ENCODE results near the gene TFDP2.

The TFDP2 gene

DNA sequence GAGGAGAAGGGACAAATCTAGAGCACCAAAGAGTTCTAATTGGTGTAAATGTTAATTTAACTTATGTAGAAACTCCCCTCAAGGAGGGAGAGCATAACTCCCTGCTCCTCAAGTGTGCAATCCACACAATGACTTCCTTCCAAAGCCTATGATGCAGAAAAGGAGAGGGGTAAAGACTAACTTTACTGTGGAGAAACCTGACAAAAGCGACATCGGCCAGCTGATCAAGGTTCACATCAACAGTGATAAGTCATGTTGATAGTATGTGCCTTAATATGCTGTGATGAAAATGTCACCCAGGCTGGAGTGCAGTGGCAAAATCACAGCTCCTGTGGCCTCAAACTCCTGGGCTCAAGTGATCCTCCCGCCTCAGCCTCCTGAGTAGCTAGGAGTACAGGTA, 76.5 kb downstream of the TFDP2 start:
- DNase-seq (ENCODE audit: low read depth, low spot score) = no peak

- no peak for DNase-seq (ENCODE audit: low read depth, low spot score)
These were observed 83.4 kb downstream of the TFDP2 start for GRCh38 chr3:142065932-142066331.

DNA sequence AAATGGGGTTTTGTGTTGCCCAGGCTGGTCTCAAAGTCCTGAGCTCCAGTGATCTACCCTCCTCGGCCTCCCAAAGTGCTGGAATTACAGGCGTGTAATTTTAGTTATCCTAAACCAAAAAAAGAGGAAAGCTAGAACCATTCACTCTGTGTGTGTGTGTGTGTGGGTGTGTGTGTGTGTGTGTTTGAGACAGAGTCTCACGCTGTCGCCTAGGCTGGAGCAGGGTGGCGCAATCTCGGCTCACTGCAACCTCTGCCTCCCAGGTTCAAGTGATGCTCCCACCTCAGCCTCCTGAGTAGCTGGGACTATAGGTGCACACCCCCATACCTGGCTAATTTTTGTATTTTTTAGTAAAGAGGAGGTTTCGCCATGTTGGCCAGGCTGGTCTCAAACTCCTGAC, 84.0 kb downstream of the TFDP2 start:
- no peak for DNase-seq (ENCODE audit: low read depth, low spot score)

DNA sequence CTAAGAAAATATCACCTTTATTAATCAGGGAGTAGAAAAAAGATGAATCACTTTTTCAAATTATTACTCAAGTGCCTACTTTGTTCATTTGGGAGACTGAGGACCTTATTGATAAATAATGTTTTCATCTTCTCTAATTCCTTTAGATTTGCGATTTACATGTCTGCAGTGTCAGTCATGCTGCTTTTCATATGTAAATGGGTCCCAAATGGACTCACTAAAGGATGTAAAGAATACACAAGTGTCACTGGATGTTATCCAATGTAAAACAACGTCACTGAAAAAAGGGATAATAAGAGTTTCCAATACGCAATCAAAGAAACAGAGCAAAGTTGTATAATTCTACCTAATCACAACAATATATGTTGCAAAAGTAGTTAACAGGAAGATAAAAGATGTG, 84.9 kb downstream of the TFDP2 start:
- no peak for DNase-seq (ENCODE audit: low read depth, low spot score)

DNA sequence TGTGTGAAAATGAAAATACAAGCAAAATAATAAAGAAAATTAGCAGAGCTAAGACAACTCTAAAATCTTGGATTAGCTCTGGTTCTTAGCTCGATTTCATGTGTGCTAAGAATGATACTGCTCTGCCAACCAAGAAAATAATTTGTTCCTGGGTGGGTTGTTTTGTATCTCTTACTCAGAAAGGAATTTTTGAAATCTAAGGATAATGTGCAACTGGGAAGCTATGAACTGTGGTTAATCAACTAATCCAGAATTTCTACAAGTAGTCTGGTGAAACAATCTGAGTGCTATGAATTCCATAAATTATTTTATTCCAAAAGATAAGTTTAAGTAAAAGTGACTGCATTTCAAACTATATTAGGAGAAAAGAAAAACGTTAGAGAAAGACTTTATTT, 92.0 kb downstream of the TFDP2 start:
- DNase-seq (ENCODE audit: low read depth, low spot score) = no peak

DNA sequence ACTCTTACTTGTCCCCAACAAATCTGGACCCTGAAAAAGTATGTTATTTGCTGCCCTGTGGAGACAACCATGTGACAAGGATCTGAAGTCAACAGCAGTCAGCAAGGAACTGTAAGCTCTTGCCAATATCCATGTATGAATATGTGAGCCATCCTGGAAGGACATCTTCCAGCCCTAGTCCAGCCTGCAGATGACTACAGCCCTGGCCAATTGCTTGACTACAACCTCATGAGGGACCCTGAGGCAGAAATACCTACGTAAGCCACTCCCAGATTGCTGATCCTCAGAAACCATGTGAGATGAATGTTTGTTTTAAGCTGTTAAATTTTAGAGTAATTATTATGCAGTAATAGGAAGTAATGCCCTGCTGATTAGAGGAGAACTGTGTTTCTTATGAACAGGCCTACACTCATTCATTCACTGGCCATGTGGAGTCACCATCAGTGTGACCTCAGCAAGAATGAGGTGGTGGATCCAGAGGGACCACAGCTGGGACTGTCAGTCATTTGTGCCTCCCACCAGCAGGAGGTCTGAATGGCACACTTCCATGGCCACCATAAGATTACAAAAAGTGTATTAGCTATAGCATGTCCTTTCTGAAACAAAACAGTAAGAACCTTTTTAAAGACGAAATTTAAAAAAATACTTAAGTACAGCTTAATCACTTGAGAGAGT, 92.6 kb downstream of the TFDP2 start:
- no peak for DNase-seq (ENCODE audit: low read depth, low spot score)

- DNase-seq (ENCODE audit: low read depth, low spot score) = no peak
These were observed 95.5 kb downstream of the TFDP2 start for GRCh38 chr3:142053835-142054234.

GRCh38 chr3:142053244-142053643, 96.1 kb downstream of the TFDP2 start:
- DNase-seq (ENCODE audit: low read depth, low spot score) = no peak

DNA sequence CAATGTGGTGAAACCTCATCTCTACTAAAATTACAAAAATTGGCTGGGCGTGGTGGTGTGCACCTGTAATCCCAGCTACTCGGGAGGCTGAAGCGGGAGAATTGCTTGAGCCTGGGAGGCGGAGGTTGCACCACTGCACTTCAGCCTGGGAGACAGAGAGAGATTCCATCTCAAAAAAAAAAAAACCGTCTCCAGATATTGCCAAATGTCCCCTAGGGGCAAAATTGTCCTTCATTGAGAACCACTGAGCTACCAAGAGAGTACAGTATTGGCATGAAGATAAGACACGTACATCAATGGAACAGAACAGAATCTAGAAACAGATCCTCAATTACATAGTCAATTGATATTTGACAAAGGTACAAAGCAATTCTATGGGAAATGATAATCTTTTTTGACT, 98.0 kb downstream of the TFDP2 start:
- no peak for DNase-seq (ENCODE audit: low read depth, low spot score)

GRCh38 chr3:142047021-142047369, 102.3 kb downstream of the TFDP2 start:
- DNase-seq (ENCODE audit: low read depth, low spot score) = no peak

DNA sequence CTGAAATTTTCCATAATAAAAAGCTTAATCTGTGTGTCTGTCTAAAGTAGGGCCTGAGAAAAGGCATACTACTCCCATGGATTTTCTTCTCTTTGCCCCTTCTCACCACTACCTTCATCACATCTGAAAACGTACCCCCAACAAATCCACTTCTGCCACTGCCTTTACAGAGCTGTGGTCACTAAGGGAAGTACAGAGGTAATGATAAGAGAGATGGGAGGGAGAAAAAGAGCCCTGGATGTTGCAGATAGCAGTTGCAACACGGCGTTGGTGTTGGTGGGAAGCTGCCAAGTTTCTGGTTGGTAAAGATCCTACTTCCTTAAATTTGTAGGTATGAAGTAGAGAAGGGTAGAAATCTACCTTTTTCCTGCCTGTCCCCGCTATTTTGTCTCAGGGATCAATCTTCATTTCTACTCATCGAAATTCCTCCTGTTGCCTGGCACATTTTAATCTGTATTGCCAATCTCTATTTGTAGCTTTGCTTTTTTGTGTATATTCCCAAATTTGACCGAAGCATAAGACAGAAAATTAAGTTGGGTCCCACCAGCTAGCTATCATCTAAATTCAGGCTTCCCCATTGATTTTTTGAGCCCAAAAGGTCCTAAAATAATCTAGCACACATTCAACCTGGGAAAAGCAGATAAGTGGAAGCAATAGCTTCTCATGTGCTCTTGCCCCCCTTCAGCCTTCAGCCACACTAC, 102.9 kb downstream of the TFDP2 start:
- no peak for DNase-seq (ENCODE audit: low read depth, low spot score)

DNA sequence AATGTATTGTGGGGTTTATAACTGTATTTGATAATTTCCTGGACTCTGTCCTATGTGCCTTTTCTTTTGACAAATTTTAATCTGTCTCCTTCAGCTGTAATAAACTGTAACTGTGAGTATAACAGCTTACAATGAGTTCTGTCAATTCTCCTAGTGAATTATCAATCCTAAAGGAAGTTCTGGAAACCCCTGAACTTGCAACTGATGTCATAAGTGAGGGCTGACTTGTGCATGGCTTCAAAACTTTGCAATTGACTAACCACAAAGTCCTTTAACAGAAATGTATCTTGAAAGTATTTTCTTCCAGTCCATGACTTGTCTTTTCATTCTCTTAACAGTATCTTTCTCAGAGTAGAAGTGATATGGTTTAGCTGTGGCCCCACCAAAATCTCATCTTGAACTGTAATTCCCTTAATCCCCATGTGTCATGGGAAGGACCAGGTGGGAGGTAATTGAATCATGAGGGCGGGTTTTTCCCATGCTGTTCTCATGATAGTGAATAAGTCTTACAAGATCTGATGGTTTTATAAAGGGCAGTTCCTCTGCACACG, 108.3 kb downstream of the TFDP2 start:
- DNase-seq (ENCODE audit: low read depth, low spot score) = no peak

- no peak for DNase-seq (ENCODE audit: low read depth, low spot score)
These were observed 113.9 kb downstream of the TFDP2 start for GRCh38 chr3:142035308-142035922.

- no peak for DNase-seq (ENCODE audit: low read depth, low spot score)
These were observed 116.1 kb downstream of the TFDP2 start for GRCh38 chr3:142033292-142033691.

- no peak for DNase-seq (ENCODE audit: low read depth, low spot score)
These were observed 117.8 kb downstream of the TFDP2 start for GRCh38 chr3:142031575-142031974.

DNA sequence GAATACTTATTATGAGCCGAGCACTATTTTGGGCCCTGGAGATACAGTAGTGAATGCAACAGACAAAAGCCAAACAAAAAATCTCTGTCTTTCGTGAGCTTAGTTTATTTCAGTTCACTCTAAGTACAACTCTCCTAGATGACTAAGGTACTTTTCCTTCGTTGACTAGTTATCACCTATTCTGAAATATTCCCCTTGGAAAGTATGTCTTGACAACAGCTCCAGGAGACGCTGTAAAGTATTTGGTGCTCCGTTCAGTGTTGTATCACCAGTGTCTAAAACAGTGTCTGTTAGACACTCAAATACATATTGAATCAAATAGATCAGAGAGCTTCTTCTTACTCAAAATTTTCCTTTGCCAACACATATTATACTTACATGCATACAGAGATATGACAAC, 119.6 kb downstream of the TFDP2 start:
- no peak for DNase-seq (ENCODE audit: low read depth, low spot score)

DNA sequence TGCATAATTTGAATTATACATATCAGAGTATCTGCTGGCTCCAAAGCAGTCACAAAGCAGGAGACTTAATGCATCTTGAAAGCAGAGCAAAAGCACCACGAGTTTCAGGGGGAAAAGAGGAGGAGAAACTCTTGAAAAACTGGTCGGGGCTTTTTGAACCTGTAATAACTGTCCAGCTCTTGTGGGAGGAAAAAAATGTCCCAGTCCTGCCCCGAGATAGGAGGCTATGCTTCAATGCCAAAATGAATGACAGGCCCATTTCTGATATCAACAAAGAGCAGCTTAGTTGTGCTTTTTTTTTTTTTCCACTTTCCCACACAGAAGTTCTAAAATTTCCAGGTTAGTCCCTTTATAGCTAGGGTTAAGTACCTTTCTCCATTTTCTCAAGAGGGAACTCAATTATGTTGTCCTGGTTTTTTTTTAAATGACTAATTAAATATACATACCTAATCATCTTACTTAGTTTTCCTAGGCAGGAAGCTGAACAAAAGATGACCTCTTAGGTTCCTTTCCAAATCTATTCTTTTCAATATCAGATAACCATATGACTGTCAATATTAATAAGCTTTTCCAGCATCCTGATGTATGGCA, 120.2 kb downstream of the TFDP2 start:
- no peak for DNase-seq (ENCODE audit: low read depth, low spot score)

DNA sequence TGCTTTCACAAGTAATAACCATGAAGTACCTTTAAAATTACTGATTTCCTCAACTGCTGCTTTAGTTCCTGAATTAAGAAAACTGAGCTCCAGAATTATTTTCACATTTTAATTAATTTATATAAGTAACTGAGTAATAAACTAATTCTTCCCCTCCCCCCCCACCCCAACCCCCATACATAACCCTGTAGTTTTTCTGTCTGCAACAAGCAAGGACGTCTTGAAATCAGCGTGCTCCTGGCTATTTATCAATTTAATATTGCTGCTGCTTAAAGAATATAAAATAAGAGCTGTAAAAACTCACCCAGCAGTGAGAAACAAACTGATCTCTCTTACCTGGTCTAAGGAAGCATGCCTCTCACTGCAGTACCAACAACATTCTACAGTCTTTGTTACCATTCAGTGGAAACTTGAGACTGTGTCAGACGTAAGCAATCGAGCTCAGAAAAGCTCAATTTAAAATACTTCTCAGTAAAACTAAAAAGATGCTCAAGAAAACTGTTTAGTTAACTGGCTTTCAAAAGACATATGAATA, 121.0 kb downstream of the TFDP2 start:
- DNase-seq (ENCODE audit: low read depth, low spot score) = no peak

- DNase-seq (ENCODE audit: low read depth, low spot score) = no peak
These were observed 121.6 kb downstream of the TFDP2 start for GRCh38 chr3:142027735-142028134.

GRCh38 chr3:142027300-142027699, 122.0 kb downstream of the TFDP2 start:
- DNase-seq (ENCODE audit: low read depth, low spot score) = no peak

DNA sequence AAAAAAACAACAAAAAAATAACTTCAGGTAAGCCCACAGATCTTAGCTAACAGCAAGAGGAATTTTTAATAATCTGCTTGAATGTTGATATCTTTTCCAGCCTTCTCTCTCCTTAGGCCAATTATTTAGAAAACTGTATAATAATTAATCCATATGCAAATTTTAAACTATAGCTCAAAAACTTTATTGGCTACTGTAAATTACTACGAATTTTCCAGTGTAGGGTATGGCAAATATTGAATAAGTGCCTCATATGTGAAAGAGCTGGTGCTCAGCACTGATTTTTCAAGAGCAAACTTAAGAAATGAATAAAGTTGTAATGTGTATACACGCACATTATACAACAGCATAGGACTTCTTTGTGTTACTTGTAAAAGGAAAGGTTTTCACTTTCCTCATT, 123.0 kb downstream of the TFDP2 start:
- no peak for DNase-seq (ENCODE audit: low read depth, low spot score)

DNA sequence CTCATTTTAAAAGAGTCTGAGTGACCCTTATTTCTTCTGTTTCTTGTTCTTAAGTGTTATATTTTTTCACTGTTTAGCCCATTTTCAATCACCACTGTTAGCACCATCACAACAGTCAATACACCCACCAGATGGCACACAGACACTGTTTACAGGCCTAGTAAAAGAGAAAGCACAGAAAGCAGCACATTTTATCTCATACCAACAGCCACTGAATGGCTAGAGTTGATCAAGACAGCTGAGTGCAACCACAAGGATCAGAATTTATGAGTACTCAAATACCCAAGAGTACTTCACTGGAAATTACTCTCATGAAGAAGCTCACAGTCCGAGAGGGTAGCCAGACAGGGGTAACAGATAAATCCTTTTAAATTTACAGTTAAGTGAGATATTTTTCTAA, 127.0 kb downstream of the TFDP2 start:
- DNase-seq (ENCODE audit: low read depth, low spot score) = no peak
